Measurements from ENCODE around the gene TP53TG5.

TP53TG5 gene

GRCh38 chr20:45344168-45344860, 33.8 kb downstream of the TP53TG5 start:
- peak; percentile 90 for DNase-seq

DNA sequence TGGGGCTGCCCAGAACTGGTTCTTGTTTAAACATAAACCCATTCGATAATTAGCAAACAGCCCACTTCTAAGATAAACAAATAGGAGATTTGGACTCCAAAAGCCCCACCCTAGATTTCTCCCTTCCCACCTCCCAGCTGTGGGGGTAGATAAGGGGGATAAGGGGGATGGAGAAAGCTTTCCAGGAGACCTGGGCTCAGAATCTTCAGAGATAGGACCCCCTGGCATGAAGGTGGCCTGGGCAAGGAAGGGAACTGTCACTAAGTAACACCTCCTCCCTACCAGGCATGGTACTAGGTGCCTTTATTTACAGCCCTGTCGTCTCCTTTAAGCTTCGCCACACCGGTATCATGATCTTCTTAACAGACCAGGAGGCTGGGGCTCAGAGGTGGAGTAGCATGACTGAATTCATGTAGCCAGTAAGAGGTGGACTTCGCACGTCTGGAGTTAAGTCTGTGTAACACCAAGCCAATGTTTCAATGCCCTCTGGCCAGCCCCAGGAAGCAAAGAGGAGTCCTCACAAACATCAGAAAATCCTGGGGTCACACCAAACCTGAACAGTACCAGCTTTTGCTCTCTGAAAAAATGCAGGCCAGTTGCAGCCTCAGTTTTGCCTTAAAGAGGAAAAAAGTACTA, 34.5 kb downstream of the TP53TG5 start:
- no peak for DNase-seq

DNA sequence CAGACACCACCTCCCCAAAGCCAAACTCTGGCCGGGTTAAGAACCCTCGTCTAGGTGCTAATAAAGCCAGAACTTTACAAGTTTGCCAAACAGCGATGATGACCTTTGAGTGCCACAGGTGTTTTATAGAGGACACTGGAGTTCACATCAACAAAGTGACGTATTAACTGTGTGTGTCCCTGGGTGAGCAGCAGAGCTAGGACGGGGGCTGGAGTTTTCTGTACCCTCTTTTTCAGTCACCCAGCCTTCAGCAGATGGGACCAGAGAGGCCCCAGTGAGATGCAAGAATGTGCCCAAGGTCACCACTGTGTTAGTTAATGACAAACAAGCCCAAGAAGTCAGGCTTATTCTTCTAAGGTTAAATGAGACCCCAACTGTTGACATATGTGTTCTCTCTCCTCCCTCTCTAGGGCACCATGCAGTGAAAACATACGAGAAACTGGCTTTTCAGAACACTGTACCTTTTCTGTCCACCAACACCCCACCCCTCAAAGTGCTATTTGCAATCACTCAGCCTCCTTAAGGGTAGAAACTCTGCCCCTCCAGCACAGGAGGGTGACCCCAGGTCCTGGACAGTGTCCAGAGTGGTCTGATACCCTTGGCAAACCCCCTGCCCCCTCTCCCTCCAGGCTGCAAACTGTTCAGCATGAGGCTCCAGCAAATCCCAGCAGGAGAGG, 35.1 kb downstream of the TP53TG5 start:
- no peak for DNase-seq

DNA sequence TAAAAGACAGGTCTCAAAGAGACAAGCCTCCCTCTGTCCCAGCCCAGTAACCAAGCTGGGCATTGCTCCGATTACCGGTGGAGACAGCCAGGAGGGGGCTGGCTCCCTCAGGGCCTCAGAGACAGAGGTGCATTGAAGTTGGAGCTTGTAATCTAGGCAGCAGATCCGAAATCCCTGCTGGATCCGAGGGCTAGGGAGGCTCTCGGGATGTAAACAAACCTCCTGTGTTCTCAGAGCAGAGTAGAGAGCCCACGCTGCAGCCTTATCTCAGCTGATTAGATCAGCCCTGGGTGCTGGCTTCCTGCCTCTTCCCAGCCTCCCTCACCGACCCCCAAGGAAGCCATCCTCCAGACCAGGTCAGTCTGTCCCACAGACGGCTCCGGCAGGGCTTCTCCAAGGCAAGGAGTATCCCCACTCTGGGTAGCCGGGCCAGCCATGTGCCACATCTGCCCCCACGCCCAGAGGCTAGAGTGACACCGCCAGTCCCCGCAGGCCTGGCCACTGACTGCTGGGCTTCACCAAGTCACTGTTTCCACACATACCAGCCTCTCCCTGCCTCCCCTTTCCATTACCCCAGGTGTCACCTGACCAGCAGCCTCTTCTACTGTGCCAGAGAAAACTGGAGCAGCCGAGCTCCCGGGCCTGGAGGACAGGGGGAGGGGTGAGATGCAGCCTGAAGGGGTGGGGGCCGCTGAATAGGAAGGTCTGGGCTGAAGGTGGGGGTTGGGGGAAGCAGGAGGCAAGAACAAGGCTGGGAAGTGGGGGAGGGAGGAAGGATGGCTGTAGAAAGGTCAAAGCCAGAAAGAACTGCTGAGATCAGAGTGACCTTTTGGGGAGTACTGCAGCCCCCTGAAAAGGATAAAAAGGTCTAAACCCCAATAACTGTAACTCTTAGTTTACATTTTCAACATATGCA, 35.9 kb downstream of the TP53TG5 start:
- DNase-seq = no peak

DNA sequence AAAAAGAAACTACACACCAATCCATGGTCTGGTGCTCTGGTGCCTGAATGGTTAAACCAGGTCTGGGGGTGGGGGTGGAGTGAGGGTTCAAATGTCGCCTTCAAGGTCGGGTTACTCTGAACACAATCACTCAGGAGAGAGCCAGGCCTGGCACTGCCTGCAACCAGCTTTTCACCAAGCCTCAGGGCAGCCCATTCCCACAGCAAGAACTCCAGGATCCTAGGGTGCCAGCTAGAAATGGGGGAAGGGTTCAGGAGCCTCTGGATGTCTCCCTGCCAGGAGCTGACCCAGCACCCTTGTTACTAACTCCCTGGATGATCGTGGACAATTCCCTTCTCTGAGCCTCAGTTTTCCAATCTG, 36.6 kb downstream of the TP53TG5 start:
- DNase-seq = no peak

DNA sequence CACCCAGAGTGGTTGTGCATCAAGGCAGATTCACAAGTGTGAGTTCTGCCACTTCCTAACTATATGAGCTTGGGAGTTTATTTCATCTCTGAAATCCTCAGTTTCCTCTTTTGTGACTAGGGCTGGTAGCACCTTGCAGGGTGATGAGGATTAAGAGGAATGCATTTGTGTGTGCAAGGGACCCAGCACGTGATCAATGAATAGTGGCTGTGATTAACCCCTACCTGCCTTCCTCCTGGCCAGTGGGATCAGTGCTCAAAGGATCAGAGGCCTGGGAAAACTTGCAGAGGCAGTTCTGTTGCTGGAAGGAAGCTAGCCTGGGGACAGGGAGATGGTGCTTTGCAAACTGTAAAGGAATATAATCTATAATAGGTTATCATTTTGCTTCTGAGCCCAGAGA, 37.2 kb downstream of the TP53TG5 start:
- no peak for DNase-seq

DNA sequence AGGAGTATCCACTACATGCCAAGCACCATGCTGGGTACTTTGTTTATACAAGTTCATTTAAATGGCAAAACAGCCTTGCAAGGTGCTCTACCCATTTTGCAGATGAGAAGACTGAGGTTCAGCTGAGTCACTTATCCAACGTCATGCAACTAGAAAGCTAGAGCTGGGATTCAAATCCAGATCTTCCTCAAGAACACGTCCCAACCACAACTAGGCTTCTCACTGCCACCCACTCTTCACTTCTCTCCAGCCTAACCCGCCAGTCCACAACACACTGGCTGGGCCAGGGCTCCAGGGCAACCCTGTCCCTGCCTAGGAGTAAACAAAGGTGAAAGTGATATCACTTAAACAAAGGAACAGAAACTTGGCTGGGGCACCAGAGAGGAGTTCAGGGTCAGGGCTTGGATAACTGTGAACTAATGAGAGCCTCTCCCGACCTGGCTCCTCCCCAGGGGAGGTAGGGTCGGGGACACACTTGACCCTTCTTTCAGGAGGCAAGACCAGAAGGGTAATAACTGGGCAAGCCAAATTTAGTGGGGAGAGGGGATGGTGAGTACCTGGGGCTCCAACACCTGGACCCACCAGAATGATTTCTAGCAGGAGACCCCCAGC, 37.8 kb downstream of the TP53TG5 start:
- DNase-seq = no peak

GRCh38 chr20:45339799-45340198, 38.3 kb downstream of the TP53TG5 start:
- no peak for DNase-seq

DNA sequence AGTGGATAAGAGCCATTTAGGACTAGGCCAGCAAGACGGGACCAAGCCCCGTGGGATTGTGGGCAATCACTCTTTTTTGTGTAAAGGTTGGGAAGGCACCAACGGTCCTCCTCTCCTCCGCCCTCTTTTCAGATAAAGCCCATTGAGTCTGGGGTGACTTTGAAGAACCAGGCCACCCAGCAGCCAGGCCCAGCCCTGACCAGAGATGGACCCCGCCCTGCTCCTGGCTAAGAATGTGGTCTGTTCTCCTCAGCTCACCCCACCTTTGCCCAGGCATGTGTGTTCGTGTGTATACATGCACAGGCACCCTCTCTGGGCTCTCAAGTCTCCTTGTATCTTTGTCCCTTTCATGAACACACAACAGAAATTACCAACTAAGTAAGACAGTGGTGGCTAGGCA, 39.0 kb downstream of the TP53TG5 start:
- DNase-seq = no peak

- no peak for DNase-seq
Observed at GRCh38 chr20:45338121-45339030, 39.7 kb downstream of the TP53TG5 start.

- peak; percentile 95 for DNase-seq
Observed at GRCh38 chr20:45337367-45338120, 40.6 kb downstream of the TP53TG5 start.

DNA sequence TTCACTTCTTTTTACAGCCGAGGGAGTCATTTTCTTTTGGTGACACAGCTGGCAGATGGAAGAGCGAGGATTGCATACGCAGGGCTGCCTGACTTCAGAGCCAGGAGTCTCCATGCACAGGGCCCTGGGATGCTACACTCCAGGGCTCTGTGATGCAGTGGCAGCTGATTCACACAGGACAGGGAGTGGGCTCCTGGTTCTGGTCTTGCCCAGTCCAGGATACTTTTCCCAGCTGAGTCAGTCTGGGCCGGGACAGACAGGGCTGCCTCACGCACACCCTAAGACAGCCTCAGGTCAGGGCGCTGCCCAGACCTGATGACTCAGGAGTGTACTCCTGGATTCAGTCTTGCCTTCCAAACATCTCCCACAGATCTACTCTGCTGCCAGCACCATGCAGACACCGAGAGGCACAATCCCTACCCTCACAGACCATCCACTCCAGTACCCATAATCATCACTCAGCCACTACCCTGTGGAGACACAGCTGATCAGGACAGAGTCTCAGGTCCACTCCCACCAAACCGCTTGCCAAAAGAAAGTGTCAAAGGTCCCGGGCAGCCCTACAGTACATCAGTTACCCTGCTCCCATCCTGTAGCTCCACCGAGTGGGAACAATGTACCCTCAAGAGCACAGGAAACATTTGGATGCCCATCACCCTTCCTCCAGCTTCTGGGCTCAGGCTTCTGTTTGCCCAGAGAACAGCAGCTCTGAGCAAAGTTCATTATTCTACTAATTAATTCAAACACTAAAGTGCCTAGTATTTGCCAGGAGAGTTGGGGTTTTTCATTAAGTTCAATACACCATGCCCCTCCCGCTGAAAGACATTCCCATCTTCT, 41.4 kb downstream of the TP53TG5 start:
- DNase-seq = peak; percentile 66

- DNase-seq = no peak
Observed at GRCh38 chr20:45330476-45330875, 47.6 kb downstream of the TP53TG5 start.

DNA sequence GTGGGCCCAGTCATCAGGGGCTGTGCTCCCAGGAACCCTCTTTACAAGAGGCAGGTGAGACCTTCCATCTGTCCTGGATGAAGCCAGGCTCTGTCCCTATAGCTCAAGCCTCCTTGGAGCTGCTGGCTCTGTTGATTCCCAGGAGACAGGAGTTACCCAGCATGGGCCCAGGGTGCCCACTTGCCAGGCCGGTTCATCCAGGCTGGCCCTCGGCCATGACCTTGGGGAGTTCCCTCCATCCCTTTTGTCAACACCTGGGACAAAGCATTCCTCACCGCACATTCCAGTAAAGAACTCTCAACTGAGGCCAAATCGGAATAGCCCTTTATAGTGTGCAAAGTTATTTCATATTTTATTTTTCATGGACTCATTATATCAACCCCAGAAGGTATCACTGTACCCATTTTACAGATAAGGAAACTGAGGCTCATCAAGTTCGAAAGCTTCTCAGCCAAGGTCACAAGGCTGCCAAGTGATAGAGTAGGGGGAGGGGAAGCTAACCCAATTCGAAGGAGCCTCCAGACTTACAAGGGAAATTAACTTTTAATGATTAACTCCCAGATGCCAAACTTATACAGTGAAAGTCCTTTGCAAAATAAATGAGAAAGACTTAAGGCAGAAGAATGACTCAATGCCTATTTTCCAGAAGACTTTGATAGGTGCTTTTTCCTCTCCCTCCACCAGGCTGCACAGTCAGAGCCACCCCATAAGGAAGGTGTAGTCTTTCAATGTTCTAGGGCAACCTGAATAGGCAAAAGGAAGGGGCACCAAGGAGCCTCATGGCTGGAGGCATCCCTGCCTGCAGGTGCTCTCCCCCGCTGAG, 48.4 kb downstream of the TP53TG5 start:
- DNase-seq = no peak

GRCh38 chr20:45328451-45328850, 49.7 kb downstream of the TP53TG5 start:
- DNase-seq = no peak

- DNase-seq = no peak
Observed at GRCh38 chr20:45325371-45325770, 52.8 kb downstream of the TP53TG5 start.

DNA sequence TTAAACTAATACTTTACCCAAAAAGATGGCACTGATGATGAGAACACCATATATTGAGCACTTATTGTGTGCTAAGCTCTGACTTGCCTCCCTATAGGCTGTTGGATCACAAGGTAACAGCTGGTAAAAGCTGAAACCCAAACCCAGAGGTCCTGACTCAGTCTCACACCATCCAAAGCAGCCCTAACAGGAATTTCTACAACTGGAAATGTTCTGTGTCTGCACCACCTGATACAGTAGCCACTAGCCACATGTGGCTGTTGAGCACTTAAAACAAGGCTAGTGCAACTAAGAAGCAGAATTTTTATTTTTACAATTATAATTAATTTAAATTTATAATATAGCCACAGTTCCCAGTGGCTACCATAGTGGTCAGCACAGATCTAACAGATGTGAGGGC, 54.4 kb downstream of the TP53TG5 start:
- no peak for DNase-seq

- peak; percentile 32 for DNase-seq
Observed at GRCh38 chr20:45322952-45323383, 55.2 kb downstream of the TP53TG5 start.
